Liver (tissue), 9 donors: ENCODE data around the gene SH3BP2. TPM values are rescaled to one million over a fixed set of nuclear protein-coding genes. Genes with fewer than 3 reads are reported as not detected.

Experiments
- DNase-seq: peaks from one replicate; pipeline ENCODE4 v3.0.0-alpha.2; 2017; ENCODE audit warnings: low spot score
- H3K27ac ChIP-seq, 2 donors: one replicate each; pipeline ENCODE4 v1.7.0; 2013; ENCODE audit warnings: inconsistent platforms in 2 of 2, low read length in 2 of 2, control low read depth in 1 of 2, low read depth in 1 of 2, mild to moderate bottlenecking in 1 of 2
- H3K27me3 ChIP-seq, 4 donors: one replicate each; pipeline versions ENCODE4 v1.6.1 to v1.7.0; 2013; ENCODE audit warnings: low read length in 3 of 4, inconsistent platforms in 1 of 4, mild to moderate bottlenecking in 1 of 4, moderate library complexity in 1 of 4; ENCODE audit not compliant: control insufficient read depth in 4 of 4, insufficient read depth in 4 of 4
- H3K36me3 ChIP-seq, 4 donors: one replicate each; pipeline versions ENCODE4 v1.6.1 to v1.7.0; 2013; ENCODE audit warnings: low read length in 3 of 4, mild to moderate bottlenecking in 3 of 4, low read depth in 1 of 4, moderate library complexity in 1 of 4; ENCODE audit not compliant: control insufficient read depth in 4 of 4, insufficient read depth in 3 of 4
- H3K4me1 ChIP-seq, 4 donors: one replicate each; pipeline versions ENCODE4 v1.6.1 to v1.7.0; 2013; ENCODE audit warnings: low read length in 3 of 4, mild to moderate bottlenecking in 3 of 4, moderate library complexity in 1 of 4; ENCODE audit not compliant: control insufficient read depth in 4 of 4, insufficient read depth in 4 of 4
- H3K4me3 ChIP-seq, 3 donors: one replicate each; pipeline versions ENCODE4 v1.6.1 to v1.7.0; 2013; ENCODE audit warnings: low read length in 3 of 3, control low read depth in 1 of 3, low read depth in 1 of 3, mild to moderate bottlenecking in 1 of 3
- H3K9ac ChIP-seq, 2 donors: one replicate each; pipeline ENCODE4 v1.7.0; 2013; ENCODE audit warnings: low read length in 2 of 2, mild to moderate bottlenecking in 2 of 2, moderate library complexity in 2 of 2, control low read depth in 1 of 2, low read depth in 1 of 2
- H3K9me3 ChIP-seq, 4 donors: one replicate each; pipeline versions ENCODE4 v1.6.1 to v1.7.0; 2013; ENCODE audit warnings: low read length in 3 of 4; ENCODE audit not compliant: control insufficient read depth in 4 of 4
- ATF3 ChIP-seq: IDR thresholded peaks from 2 replicates; pipeline ENCODE4 v1.6.1; 2016; ENCODE audit warnings: antibody characterized with exemption
- CTCF ChIP-seq: fragments of 150-350 bp; IDR thresholded peaks from 2 replicates; pipeline ENCODE4 v1.5.1; 2017; ENCODE audit warnings: improper control_type of control experiment, low read depth, low read length; ENCODE audit not compliant: missing input control
- EGR1 ChIP-seq, 2 donors: IDR thresholded peaks; 2 replicates each; pipeline ENCODE4 v1.6.1; 2016 to 2018; ENCODE audit warnings: antibody characterized with exemption in 2 of 2, low read depth in 2 of 2
- FOXA1 ChIP-seq: IDR thresholded peaks from 2 replicates; pipeline ENCODE4 v1.6.1; 2016; ENCODE audit warnings: antibody characterized with exemption
- FOXA2 ChIP-seq: IDR thresholded peaks from 2 replicates; pipeline ENCODE4 v1.6.1; 2016; ENCODE audit warnings: antibody characterized with exemption
- HNF4A ChIP-seq, 2 donors: conservative IDR thresholded peaks; 2 replicates each; pipeline ENCODE4 v1.6.1; 2016; ENCODE audit warnings: antibody characterized with exemption in 2 of 2, mild to moderate bottlenecking in 2 of 2
- HNF4G ChIP-seq: IDR thresholded peaks from 2 replicates; pipeline ENCODE4 v1.6.1; 2016; ENCODE audit warnings: antibody characterized with exemption
- JUND ChIP-seq, 2 donors: IDR thresholded peaks; 2 replicates each; pipeline ENCODE4 v1.6.1; 2016; ENCODE audit warnings: antibody characterized with exemption in 2 of 2
- NR2F2 ChIP-seq: IDR thresholded peaks from 2 replicates; pipeline ENCODE4 v1.6.1; 2016; ENCODE audit warnings: antibody characterized with exemption
- RAD21 ChIP-seq, 2 donors: IDR thresholded peaks; 2 replicates each; pipeline ENCODE4 v1.6.1; 2016; ENCODE audit warnings: antibody characterized with exemption in 2 of 2, mild to moderate bottlenecking in 2 of 2
- REST ChIP-seq: IDR thresholded peaks from 2 replicates; pipeline ENCODE4 v1.6.1; 2016; ENCODE audit warnings: antibody characterized with exemption, mild to moderate bottlenecking
- RXRA ChIP-seq, 2 donors: IDR thresholded peaks; 2 replicates each; pipeline ENCODE4 v1.6.1; 2017 to 2018; ENCODE audit warnings: antibody characterized with exemption in 2 of 2, mild to moderate bottlenecking in 1 of 2
- SP1 ChIP-seq: IDR thresholded peaks from 2 replicates; pipeline ENCODE4 v1.6.1; 2018; ENCODE audit warnings: antibody characterized with exemption, mild to moderate bottlenecking
- TAF1 ChIP-seq: conservative IDR thresholded peaks from 2 replicates; pipeline ENCODE4 v1.6.1; 2016; ENCODE audit warnings: antibody characterized with exemption, mild to moderate bottlenecking
- YY1 ChIP-seq: IDR thresholded peaks from 2 replicates; pipeline ENCODE4 v1.6.1; 2016; ENCODE audit warnings: antibody characterized with exemption, mild to moderate bottlenecking
- ZBTB33 ChIP-seq: IDR thresholded peaks from 2 replicates; pipeline ENCODE4 v1.6.1; 2016; ENCODE audit warnings: antibody characterized with exemption
- WGBS: extraction: QIAGEN DNeasy Blood & Tissue Kit; methylation state at CpG from one replicate; pipeline ENCODE4 v1.1.7; 2013; 5-methylcytosine and 5-hydroxymethylcytosine counted together
- polyA plus RNA-seq, 2 donors: library from polyadenylated mRNA; stranded (reverse) in 1 of 2; unstranded in 1 of 2; fragments of 200-250 nt in 1 of 2; fragments of >200 nt in 1 of 2; fragmentation: Nextera tagmentation in 1 of 2; extraction: Ambion mirVana in 1 of 2; gene quantifications; one replicate each; pipeline versions ENCODE4 v1.2.1 to v1.2.3, GENCODE V29; 2013 to 2015
- total RNA-seq, 2 donors: library from RNA; depleted of rRNA; stranded (reverse); fragments of >200 nt; gene quantifications; one replicate each; pipeline ENCODE4 v1.2.3, GENCODE V29; 2014
- donor health status: healthy.
- donor health status: healthy.
- donor health status: healthy.
- donor health status: healthy.
- donor health status: healthy.

The SH3BP2 gene
- total RNA-seq = 10 to 100 TPM; 17.9 to 80.2 TPM
- 10 to 100 TPM; 22.6 to 54.4 TPM for polyA plus RNA-seq

GRCh38 chr4:2792711-2793585 is at the start of gene SH3BP2:
Gene SH3BP2, plus strand, starts transcription at chr4:2793085. Its CDS starts 27,533 bp downstream, at chr4:2820618.
- DNase-seq = peak; percentile 82
- Histone ChIP-seq H3K4me3 (peak within 1 kb of the TSS; percentile 75 to 80 (median 79)), H3K27ac (peak within 1 kb of the TSS; percentile 90 to 96), H3K4me1 (peaks cover 55 to 86% (median 73%) of the 10 kb centered on the region in 4 donors), H3K9ac (peak within 1 kb of the TSS; percentile 36 to 88), H3K27me3 (no peaks in the 10 kb centered on the region), H3K9me3 (no peaks in the 10 kb centered on the region), H3K36me3 (no peaks in the 10 kb centered on the region)
- TF ChIP-seq YY1 (no peak), ZBTB33 (no peak), FOXA2 (no peak), JUND (IDR thresholded peaks at IDR 0.05) (no peak), CTCF (no peak), RAD21 (IDR thresholded peaks at IDR 0.05) (no peak), FOXA1 (no peak), EGR1 (IDR thresholded peaks at IDR 0.05; ENCODE audit: low read depth in 2 of 2) (no peak), HNF4G (no peak), ATF3 (no peak), HNF4A (conservative IDR thresholded peaks at IDR 0.05) (no peak), SP1 (no peak), RXRA (IDR thresholded peaks at IDR 0.05) (no peak), NR2F2 (no peak)
- 5% methylated on average over 104 of the region's 104 CpGs for WGBS

- no peak for TF ChIP-seq REST
- TF ChIP-seq SP1 = no peak
- TF ChIP-seq TAF1 = no peak
- TF ChIP-seq JUND (IDR thresholded peaks at IDR 0.05) = no peak
- no peak for TF ChIP-seq ATF3
- no peak for TF ChIP-seq FOXA2
- TF ChIP-seq HNF4G = no peak
- TF ChIP-seq HNF4A (conservative IDR thresholded peaks at IDR 0.05) = no peak
- TF ChIP-seq ZBTB33 = no peak
- no peak for TF ChIP-seq FOXA1
- DNase-seq = no peak
- WGBS = 94% methylated on average over 21 of the region's 21 CpGs
- Histone ChIP-seq H3K9ac (no peak overlapping the region), H3K4me3 (no peak overlapping the region), H3K4me1 (peaks cover 0 to 2% (median 0%) of the 10 kb centered on the region in 4 donors), H3K27ac (no peak overlapping the region), H3K9me3 (no peaks in the 10 kb centered on the region), H3K27me3 (no peaks in the 10 kb centered on the region), H3K36me3 (peaks cover 6 to 51% (median 27%) of the 10 kb centered on the region in 4 donors)
Observed at GRCh38 chr4:2743518-2744445, 49.1 kb upstream of the SH3BP2 start.
